Liver (tissue), 3 donors: ENCODE measurements around the gene RPS23.

ENCODE experiments used
- ATF3 ChIP-seq: IDR thresholded peaks from 2 replicates; pipeline ENCODE4 v1.6.1; 2016; ENCODE audit warnings: antibody characterized with exemption
- CTCF ChIP-seq: fragments of 150-350 bp; IDR thresholded peaks from 2 replicates; pipeline ENCODE4 v1.5.1; 2017; ENCODE audit warnings: improper control_type of control experiment, low read depth, low read length; ENCODE audit not compliant: missing input control
- TF ChIP-seq, protein P1 (sequence below): IDR thresholded peaks from 2 replicates; pipeline ENCODE4 v1.6.1; 2016; ENCODE audit warnings: antibody characterized with exemption, mild to moderate bottlenecking
- donor health status: healthy.
- donor health status: healthy.

DNA sequence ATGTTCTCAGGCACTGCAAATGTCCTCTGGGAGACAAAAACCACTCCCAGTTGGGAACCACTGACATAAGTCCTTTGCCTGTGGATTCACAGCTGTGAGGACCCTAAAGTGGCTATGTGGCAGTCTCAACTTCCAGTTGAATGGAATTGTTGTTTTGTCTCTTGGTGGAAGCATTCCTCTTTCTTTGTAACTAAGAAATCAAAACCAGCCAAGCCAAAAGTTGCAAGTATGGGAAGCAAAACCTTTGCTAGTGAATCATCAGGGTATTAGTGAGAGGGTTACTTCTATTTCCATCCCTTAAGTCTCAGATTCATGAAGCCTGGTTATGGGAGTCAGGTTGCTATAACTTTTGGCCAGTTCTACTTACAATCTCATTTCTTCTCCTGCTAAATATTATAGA lies 49.8 kb upstream of the RPS23 start:
- no peak for TF ChIP-seq ATF3
- no peak for TF ChIP-seq CTCF
- TF ChIP-seq, protein P1, sequence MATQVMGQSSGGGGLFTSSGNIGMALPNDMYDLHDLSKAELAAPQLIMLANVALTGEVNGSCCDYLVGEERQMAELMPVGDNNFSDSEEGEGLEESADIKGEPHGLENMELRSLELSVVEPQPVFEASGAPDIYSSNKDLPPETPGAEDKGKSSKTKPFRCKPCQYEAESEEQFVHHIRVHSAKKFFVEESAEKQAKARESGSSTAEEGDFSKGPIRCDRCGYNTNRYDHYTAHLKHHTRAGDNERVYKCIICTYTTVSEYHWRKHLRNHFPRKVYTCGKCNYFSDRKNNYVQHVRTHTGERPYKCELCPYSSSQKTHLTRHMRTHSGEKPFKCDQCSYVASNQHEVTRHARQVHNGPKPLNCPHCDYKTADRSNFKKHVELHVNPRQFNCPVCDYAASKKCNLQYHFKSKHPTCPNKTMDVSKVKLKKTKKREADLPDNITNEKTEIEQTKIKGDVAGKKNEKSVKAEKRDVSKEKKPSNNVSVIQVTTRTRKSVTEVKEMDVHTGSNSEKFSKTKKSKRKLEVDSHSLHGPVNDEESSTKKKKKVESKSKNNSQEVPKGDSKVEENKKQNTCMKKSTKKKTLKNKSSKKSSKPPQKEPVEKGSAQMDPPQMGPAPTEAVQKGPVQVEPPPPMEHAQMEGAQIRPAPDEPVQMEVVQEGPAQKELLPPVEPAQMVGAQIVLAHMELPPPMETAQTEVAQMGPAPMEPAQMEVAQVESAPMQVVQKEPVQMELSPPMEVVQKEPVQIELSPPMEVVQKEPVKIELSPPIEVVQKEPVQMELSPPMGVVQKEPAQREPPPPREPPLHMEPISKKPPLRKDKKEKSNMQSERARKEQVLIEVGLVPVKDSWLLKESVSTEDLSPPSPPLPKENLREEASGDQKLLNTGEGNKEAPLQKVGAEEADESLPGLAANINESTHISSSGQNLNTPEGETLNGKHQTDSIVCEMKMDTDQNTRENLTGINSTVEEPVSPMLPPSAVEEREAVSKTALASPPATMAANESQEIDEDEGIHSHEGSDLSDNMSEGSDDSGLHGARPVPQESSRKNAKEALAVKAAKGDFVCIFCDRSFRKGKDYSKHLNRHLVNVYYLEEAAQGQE, result no peak
